BE2C (cell line): ENCODE measurements around the gene PEX1.

Source experiments
- DNase-seq: peaks from one replicate; pipeline ENCODE4 v3.0.0-alpha.2; 2020
- H3K27me3 ChIP-seq: fragments of 250-450 bp; sonication (Bioruptor Pico); 2 replicates; pipeline ENCODE4 v1.5.1; 2020; ENCODE audit warnings: mild to moderate bottlenecking
- H3K36me3 ChIP-seq: fragments of 250-450 bp; sonication (Bioruptor Pico); 2 replicates; pipeline ENCODE4 v1.5.1; 2020; ENCODE audit warnings: mild to moderate bottlenecking
- H3K4me1 ChIP-seq: fragments of 250-450 bp; sonication (Bioruptor Pico); 2 replicates; pipeline ENCODE4 v1.5.1; 2020
- H3K4me3 ChIP-seq: 2 replicates; pipeline ENCODE4 v1.5.1; 2011; ENCODE audit warnings: low read depth, low read length
- H3K9me3 ChIP-seq: fragments of 250-450 bp; sonication (Bioruptor Pico); 2 replicates; pipeline ENCODE4 v1.5.1; 2020
- TF ChIP-seq, protein P1 (sequence below): IDR thresholded peaks from 2 replicates; pipeline ENCODE4 v1.5.1; 2012; ENCODE audit warnings: mild to moderate bottlenecking, low read depth, low read length

PEX1 gene

DNA sequence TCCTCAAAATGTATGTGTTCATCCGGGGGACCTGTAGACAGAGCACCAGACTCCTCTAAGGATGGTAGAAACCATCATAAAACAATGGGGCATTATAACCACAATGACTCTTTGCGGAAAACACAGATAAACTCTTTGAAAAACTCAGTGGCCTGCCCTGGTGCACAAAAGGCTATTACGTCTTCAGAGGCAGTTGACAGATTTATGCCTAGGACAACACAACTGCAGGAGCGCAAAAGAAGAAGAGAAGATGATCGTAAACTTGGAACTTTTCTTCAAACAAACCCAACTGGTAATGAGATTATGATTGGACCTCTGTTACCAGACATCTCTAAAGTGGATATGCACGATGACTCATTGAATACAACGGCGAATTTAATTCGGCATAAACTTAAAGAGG, 6.3 kb upstream of the PEX1 start:
- no peaks in the 10 kb centered on the region for H3K9me3 ChIP-seq
- no peak overlapping the region for H3K4me3 ChIP-seq
- H3K36me3 ChIP-seq: peaks cover 61% of the 10 kb centered on the region
- TF ChIP-seq, protein P1, sequence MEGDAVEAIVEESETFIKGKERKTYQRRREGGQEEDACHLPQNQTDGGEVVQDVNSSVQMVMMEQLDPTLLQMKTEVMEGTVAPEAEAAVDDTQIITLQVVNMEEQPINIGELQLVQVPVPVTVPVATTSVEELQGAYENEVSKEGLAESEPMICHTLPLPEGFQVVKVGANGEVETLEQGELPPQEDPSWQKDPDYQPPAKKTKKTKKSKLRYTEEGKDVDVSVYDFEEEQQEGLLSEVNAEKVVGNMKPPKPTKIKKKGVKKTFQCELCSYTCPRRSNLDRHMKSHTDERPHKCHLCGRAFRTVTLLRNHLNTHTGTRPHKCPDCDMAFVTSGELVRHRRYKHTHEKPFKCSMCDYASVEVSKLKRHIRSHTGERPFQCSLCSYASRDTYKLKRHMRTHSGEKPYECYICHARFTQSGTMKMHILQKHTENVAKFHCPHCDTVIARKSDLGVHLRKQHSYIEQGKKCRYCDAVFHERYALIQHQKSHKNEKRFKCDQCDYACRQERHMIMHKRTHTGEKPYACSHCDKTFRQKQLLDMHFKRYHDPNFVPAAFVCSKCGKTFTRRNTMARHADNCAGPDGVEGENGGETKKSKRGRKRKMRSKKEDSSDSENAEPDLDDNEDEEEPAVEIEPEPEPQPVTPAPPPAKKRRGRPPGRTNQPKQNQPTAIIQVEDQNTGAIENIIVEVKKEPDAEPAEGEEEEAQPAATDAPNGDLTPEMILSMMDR: no peak
- no peaks in the 10 kb centered on the region for H3K4me1 ChIP-seq
- no peak for DNase-seq
- H3K27me3 ChIP-seq: no peaks in the 10 kb centered on the region

DNA sequence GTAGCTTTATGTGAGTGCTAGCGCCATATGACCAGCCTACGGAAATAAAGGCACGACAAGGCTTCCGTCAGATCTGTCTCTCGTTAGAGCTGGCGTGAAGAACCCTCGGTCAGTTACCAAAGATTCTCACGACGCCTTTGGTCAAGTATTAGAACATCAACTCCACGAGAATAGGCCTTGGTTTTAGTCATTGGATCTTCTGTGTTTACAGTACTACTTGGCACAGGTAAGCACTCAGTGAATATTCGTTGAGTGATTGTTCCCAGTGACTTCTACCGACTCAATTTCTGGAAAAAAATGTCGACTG, 591 bp upstream of the PEX1 start:
- Histone ChIP-seq H3K27me3 (no peaks in the 10 kb centered on the region), H3K4me3 (peak overlapping the region; percentile 90), H3K36me3 (peaks cover 22% of the 10 kb centered on the region), H3K9me3 (no peaks in the 10 kb centered on the region), H3K4me1 (no peaks in the 10 kb centered on the region)
- no peak for DNase-seq
- TF ChIP-seq, protein P1: no peak

GRCh38 chr7:92527300-92528187, 776 bp downstream of the PEX1 start:
- Histone ChIP-seq H3K4me3 (peak overlapping the region; percentile 89), H3K27me3 (no peaks in the 10 kb centered on the region), H3K4me1 (no peaks in the 10 kb centered on the region), H3K9me3 (no peaks in the 10 kb centered on the region), H3K36me3 (peaks cover 9% of the 10 kb centered on the region)
- peak; percentile 65 for DNase-seq
- TF ChIP-seq, protein P1: no peak; the same call in 1 of the 2 replicates

DNA sequence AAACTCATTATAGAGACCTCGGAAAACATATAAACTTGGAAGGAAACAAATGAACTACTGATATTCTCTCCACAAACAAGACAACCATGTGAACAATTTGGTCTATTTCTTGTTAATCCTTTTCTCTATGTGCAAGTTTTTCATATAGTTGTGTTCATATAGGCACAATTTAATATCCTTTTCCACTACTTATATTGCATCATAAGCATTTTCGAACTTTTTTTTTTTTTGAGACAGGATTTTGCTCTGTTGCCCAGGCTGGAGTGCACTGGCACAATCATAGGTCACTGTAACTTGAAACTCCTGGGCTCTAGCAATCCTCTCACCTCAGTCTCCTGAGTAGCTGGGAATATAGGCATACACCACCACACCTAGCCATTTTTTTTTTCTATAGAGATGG, 5.2 kb downstream of the PEX1 start:
- Histone ChIP-seq H3K27me3 (no peaks in the 10 kb centered on the region), H3K9me3 (no peaks in the 10 kb centered on the region), H3K36me3 (no peaks in the 10 kb centered on the region), H3K4me1 (no peaks in the 10 kb centered on the region), H3K4me3 (no peak overlapping the region)
- TF ChIP-seq, protein P1: no peak
- DNase-seq: no peak

DNA sequence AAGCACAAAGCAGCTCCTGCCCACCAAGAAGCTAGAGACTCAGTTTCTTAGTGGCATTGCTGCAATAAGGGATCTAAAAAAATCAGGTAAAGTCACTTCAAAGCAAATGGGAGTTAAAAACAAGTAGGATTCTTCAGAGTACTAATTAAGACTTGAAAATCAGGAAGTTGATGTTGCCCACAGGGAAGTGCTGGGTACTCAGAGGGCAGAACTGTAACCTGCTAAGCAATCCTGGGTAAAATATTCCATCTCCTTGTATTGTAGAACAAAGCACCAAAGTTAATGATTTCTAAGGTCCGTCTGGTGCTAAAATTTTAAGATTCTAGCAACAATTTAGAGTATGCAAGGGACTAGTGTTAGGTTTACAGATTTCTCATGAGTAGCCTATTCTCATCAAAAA, 8.3 kb downstream of the PEX1 start:
- Histone ChIP-seq H3K27me3 (no peaks in the 10 kb centered on the region), H3K4me3 (no peak overlapping the region), H3K9me3 (no peaks in the 10 kb centered on the region), H3K36me3 (no peaks in the 10 kb centered on the region), H3K4me1 (no peaks in the 10 kb centered on the region)
- DNase-seq: no peak
- TF ChIP-seq, protein P1: no peak

- no peak for DNase-seq
- Histone ChIP-seq H3K4me3 (no peak overlapping the region), H3K36me3 (no peaks in the 10 kb centered on the region), H3K9me3 (no peaks in the 10 kb centered on the region), H3K4me1 (no peaks in the 10 kb centered on the region), H3K27me3 (no peaks in the 10 kb centered on the region)
- TF ChIP-seq, protein P1: no peak
These were observed 10.7 kb downstream of the PEX1 start for GRCh38 chr7:92517631-92518030.
